GM21447 (cell line): ENCODE data around the gene ITFG1.

ENCODE experiments used
- ATAC-seq: cut with Tn5 transposase; IDR thresholded peaks from one replicate; pipeline ENCODE4 v1.9.1; 2021; ENCODE audit not compliant: unreplicated experiment

Gene ITFG1

DNA sequence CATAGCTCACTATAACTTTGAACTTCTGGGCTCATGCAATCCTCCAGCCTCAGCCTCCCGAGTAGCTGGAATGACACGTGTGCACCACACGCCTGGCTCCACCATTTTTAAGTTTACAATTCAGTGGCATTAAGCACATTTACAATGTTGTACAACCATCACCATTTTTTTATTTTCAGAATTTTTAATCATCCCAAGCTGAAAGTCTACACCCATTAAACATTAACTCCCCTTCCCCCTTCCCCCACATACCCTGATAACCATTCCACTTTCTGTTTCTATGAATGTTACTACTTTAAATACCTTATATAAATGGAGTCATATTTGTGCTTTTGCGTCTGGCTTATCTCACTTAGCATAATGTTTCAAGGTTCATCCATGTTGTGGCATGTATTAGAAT lies 335.1 kb downstream of the ITFG1 start:
- ATAC-seq, result no peak

DNA sequence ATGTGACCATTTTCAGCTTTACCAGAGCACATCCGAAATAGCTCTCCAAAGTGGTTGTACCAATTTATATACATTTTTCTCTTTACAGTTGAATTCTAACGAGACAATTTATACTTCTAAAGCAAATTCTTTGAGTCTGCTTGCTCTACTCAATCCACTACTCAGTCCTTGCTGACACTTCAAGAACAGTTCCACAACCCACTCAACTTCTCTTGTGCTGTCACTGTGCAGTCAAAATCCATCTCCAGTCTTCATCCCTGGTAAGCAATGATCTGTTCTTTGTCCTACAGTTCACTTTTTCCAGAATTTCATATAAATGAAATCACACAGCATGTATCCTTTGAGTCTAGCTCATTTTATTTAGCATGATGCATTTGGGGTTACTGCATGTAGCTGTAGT lies 347.7 kb downstream of the ITFG1 start:
- ATAC-seq, result no peak

DNA sequence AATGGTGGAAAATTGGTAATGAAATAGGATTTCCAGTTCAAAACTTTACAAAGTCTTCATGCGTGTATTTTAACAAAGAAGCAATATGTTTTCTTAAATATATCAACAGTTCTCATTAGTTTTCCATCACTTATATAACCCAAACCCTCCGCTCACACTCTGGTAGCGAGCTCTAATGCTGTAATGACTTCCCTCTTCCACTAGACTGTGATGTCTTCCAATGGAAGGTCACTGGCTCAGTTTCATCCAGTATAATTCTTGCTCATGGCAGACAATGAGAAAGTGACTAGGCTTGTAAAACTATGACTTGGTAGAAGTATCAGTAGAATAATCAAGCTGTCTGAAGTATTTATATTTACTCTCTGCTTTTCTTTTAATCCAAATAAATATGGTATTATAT lies 349.9 kb downstream of the ITFG1 start:
- no peak for ATAC-seq

DNA sequence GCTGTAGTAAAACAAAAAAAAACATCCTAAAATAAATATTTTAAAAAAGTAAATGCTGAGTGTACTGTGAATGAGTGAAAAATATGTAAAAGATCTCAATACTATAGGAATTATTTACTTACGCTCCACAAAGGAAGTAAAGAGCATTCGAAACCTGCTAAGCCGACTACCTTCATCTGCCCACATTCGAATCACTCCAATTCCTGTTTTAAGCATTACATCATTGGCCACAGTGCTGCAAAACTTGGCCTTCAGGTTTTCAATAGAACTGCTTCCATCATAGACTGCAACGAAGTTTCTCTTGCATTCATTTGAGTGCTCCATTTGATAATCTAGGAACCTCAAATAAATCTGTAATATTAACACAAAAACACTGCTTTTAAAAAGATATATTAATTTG lies 351.5 kb downstream of the ITFG1 start:
- no peak for ATAC-seq
